Loucy (cell line): Measurements from ENCODE around the gene TIRAP.

Experiments used
- EZH2phosphoT487 ChIP-seq: fragments of 200-600 bp; IDR thresholded peaks from 2 replicates; pipeline ENCODE4 v1.6.1; 2018; ENCODE audit warnings: antibody characterized with exemption, mild to moderate bottlenecking, moderate library complexity, borderline replicate concordance
- TF ChIP-seq, protein P1 (sequence below): fragments of 200-600 bp; sonication (generic); conservative IDR thresholded peaks from 2 replicates; pipeline ENCODE4 v1.5.1; 2014; ENCODE audit warnings: mild to moderate bottlenecking, antibody characterized with exemption, low read length

- TF ChIP-seq, protein P1, sequence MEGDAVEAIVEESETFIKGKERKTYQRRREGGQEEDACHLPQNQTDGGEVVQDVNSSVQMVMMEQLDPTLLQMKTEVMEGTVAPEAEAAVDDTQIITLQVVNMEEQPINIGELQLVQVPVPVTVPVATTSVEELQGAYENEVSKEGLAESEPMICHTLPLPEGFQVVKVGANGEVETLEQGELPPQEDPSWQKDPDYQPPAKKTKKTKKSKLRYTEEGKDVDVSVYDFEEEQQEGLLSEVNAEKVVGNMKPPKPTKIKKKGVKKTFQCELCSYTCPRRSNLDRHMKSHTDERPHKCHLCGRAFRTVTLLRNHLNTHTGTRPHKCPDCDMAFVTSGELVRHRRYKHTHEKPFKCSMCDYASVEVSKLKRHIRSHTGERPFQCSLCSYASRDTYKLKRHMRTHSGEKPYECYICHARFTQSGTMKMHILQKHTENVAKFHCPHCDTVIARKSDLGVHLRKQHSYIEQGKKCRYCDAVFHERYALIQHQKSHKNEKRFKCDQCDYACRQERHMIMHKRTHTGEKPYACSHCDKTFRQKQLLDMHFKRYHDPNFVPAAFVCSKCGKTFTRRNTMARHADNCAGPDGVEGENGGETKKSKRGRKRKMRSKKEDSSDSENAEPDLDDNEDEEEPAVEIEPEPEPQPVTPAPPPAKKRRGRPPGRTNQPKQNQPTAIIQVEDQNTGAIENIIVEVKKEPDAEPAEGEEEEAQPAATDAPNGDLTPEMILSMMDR: no peak
- TF ChIP-seq EZH2phosphoT487: no peak
These were observed 50.2 kb downstream of the TIRAP start for GRCh38 chr11:126333142-126333541.
